CD4-positive, alpha-beta T cell (primary cell): ENCODE measurements around the gene SIM2. TPM values are rescaled to one million over a fixed set of nuclear protein-coding genes. Genes with fewer than 3 reads are reported as not detected.

Source experiments
- ATAC-seq: fragments of 200-7000 bp; cut with Tn5 transposase; one replicate; pipeline ENCODE4 v1.10.0; 2022; ENCODE audit warnings: mild to moderate bottlenecking; ENCODE audit not compliant: poor library complexity
- CTCF ChIA-PET: fragments of 350-600 bp; sonication (Branson Sonifier 250); formaldehyde crosslinking; loops from one replicate; lab custom pipeline; 2021; ENCODE audit warnings: antibody characterized with exemption, inconsistent platforms; lab: Charles Lee
- POLR2A ChIA-PET: fragments of 350-600 bp; sonication (Branson Sonifier 250); formaldehyde crosslinking; loops from one replicate; lab custom pipeline; 2021; ENCODE audit warnings: antibody characterized with exemption, inconsistent platforms; lab: Charles Lee
- DNase-seq, 14 experiments: peaks; one replicate each; pipeline ENCODE4 v3.0.0-alpha.2; 2013 to 2020; ENCODE audit warnings: mixed read lengths in 2 of 14
- H3K27ac ChIP-seq, 2 donors: one replicate each; pipeline versions ENCODE4 v1.5.1 to v1.7.0; 2013; ENCODE audit warnings: low read length in 2 of 2, low read depth in 1 of 2, mild to moderate bottlenecking in 1 of 2
- H3K27me3 ChIP-seq, 2 experiments: 1 replicate in 1 of 2; 2 replicates in 1 of 2; pipeline versions ENCODE4 v1.6.1 to v1.7.0; 2013; ENCODE audit warnings: low read length in 2 of 2, control low read depth in 1 of 2, mild to moderate bottlenecking in 1 of 2, moderate library complexity in 1 of 2; ENCODE audit not compliant: insufficient read depth in 2 of 2, control insufficient read depth in 1 of 2
- H3K36me3 ChIP-seq: one replicate; pipeline ENCODE4 v1.6.1; 2013; ENCODE audit warnings: low read length, control low read depth; ENCODE audit not compliant: insufficient read depth
- H3K4me1 ChIP-seq: one replicate; pipeline ENCODE4 v1.6.1; 2013; ENCODE audit warnings: low read length, control low read depth; ENCODE audit not compliant: insufficient read depth
- H3K4me3 ChIP-seq: one replicate; pipeline ENCODE4 v1.5.1; 2013; ENCODE audit warnings: mild to moderate bottlenecking, low read length, moderate library complexity
- H3K9me3 ChIP-seq, 2 experiments: 1 replicate in 1 of 2; 2 replicates in 1 of 2; pipeline versions ENCODE4 v1.6.1 to v1.7.0; 2013; ENCODE audit warnings: low read length in 2 of 2, mild to moderate bottlenecking in 2 of 2, control low read depth in 1 of 2, moderate library complexity in 1 of 2; ENCODE audit not compliant: control insufficient read depth in 1 of 2, insufficient read depth in 1 of 2
- H3K27ac Mint-ChIP-seq: one replicate; pipeline ENCODE4 v1.8.0; 2020; ENCODE audit warnings: mixed read lengths
- H3K27me3 Mint-ChIP-seq: one replicate; pipeline ENCODE4 v1.8.0; 2021; ENCODE audit warnings: mixed read lengths
- H3K36me3 Mint-ChIP-seq: one replicate; pipeline ENCODE4 v1.8.0; 2021; ENCODE audit warnings: low read depth, mixed read lengths
- H3K4me1 Mint-ChIP-seq: one replicate; pipeline ENCODE4 v1.8.0; 2021; ENCODE audit warnings: low read depth, mixed read lengths
- H3K4me3 Mint-ChIP-seq: one replicate; pipeline ENCODE4 v1.8.0; 2020; ENCODE audit warnings: mild to moderate bottlenecking, mixed read lengths
- H3K9me3 Mint-ChIP-seq: one replicate; pipeline ENCODE4 v1.8.0; 2020; ENCODE audit warnings: mixed read lengths
- intact Hi-C, 2 experiments: fragments of 100-400 bp; cut with DNase I in 1 of 2; cut with micrococcal nuclease in 1 of 2; formaldehyde crosslinking; loops; one replicate each; pipeline versions ENCODE4 v1.15.1 to v1.9.0; 2023 to 2025; cut with DNase I, micrococcal nuclease
- total RNA-seq, 174 experiments: library from RNA in 2 of 174; stranded (reverse) in 2 of 174; gene quantifications; one replicate each; pipeline ENCODE4 v1.2.3 and lab custom pipeline; 2021 to 2026
- TF ChIP-seq, protein P1 (sequence below): fragments of 200-600 bp; IDR thresholded peaks from one replicate; pipeline ENCODE4 v1.8.0; 2022; ENCODE audit warnings: antibody characterized with exemption, mild to moderate bottlenecking

SIM2 gene
- total RNA-seq, 2 experiments from 2014 or later = not detected

DNA sequence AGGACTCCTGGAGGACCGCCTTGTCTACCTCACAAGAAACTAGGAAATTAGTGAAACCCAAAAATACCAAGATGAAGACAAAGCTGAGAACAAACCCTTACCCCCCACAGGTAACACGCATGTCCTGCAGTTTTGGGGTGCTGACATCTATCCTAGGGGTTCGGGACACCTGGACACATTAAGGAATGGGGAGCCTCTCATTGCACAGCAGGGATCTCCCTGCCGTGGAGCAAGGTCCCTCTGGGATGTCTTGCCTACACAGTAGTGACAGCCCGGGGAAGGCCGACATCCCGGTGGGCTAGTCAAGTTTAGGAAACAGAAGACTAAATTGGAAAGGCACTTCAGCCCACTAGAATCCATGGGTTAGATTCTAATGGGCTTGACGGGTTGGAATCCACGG, 44.5 kb downstream of the SIM2 start:
- Histone ChIP-seq H3K36me3 (no peaks in the 10 kb centered on the region), H3K4me1 (peaks cover 5% of the 10 kb centered on the region), H3K27me3 (peaks cover 29 to 32% of the 10 kb centered on the region in 2 experiments), H3K9me3 (peaks cover 0 to 9% of the 10 kb centered on the region in 2 experiments), H3K4me3 (no peak overlapping the region), H3K27ac (no peak overlapping the region)
- ChIA-PET CTCF (no interaction called here), POLR2A (no interaction called here)
- intact Hi-C loops = no loop called here
- ATAC-seq (no peak), DNase-seq (no peak)
- TF ChIP-seq, protein P1, sequence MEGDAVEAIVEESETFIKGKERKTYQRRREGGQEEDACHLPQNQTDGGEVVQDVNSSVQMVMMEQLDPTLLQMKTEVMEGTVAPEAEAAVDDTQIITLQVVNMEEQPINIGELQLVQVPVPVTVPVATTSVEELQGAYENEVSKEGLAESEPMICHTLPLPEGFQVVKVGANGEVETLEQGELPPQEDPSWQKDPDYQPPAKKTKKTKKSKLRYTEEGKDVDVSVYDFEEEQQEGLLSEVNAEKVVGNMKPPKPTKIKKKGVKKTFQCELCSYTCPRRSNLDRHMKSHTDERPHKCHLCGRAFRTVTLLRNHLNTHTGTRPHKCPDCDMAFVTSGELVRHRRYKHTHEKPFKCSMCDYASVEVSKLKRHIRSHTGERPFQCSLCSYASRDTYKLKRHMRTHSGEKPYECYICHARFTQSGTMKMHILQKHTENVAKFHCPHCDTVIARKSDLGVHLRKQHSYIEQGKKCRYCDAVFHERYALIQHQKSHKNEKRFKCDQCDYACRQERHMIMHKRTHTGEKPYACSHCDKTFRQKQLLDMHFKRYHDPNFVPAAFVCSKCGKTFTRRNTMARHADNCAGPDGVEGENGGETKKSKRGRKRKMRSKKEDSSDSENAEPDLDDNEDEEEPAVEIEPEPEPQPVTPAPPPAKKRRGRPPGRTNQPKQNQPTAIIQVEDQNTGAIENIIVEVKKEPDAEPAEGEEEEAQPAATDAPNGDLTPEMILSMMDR = no peak
- H3K9me3 Mint-ChIP-seq = no peaks in the 10 kb centered on the region
- no peak overlapping the region for H3K27ac Mint-ChIP-seq
- H3K27me3 Mint-ChIP-seq = peaks cover 59% of the 10 kb centered on the region
- peaks cover 12% of the 10 kb centered on the region for H3K4me1 Mint-ChIP-seq
- no peaks in the 10 kb centered on the region for H3K36me3 Mint-ChIP-seq
- H3K4me3 Mint-ChIP-seq = no peak overlapping the region

DNA sequence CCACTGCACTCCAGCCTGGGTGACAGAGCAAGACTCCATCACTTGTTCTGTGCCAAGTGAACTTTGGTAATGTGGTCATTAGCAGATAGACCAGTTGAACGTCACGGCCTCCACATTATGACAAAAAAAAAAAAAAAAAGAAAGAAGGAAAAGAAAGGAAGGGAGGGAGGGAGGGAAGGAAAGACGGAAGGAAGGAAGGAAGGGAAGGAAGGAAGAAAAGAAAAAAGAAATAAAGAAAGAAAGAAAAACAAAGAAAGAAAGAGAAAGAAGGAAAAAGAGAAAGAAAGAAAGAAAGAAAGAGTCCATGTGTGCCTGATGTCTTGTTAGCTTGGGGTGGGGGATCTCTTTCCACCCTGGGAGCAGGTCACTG, 45.3 kb downstream of the SIM2 start:
- peaks cover 25 to 36% of the 10 kb centered on the region in 2 experiments for H3K27me3 ChIP-seq
- H3K27ac Mint-ChIP-seq = no peak overlapping the region
- peaks cover 5% of the 10 kb centered on the region for H3K4me1 ChIP-seq
- ChIA-PET CTCF (no interaction called here), POLR2A (no interaction called here)
- DNase-seq (no peak), ATAC-seq (no peak)
- H3K4me3 Mint-ChIP-seq = no peak overlapping the region
- no peaks in the 10 kb centered on the region for H3K36me3 ChIP-seq
- H3K9me3 ChIP-seq = peaks cover 0 to 9% of the 10 kb centered on the region in 2 experiments
- H3K4me1 Mint-ChIP-seq = peaks cover 16% of the 10 kb centered on the region
- H3K9me3 Mint-ChIP-seq = no peaks in the 10 kb centered on the region
- peaks cover 61% of the 10 kb centered on the region for H3K27me3 Mint-ChIP-seq
- no peaks in the 10 kb centered on the region for H3K36me3 Mint-ChIP-seq
- TF ChIP-seq, protein P1 = no peak
- intact Hi-C loops = no loop called here
- no peak overlapping the region for H3K4me3 ChIP-seq
- no peak overlapping the region for H3K27ac ChIP-seq

DNA sequence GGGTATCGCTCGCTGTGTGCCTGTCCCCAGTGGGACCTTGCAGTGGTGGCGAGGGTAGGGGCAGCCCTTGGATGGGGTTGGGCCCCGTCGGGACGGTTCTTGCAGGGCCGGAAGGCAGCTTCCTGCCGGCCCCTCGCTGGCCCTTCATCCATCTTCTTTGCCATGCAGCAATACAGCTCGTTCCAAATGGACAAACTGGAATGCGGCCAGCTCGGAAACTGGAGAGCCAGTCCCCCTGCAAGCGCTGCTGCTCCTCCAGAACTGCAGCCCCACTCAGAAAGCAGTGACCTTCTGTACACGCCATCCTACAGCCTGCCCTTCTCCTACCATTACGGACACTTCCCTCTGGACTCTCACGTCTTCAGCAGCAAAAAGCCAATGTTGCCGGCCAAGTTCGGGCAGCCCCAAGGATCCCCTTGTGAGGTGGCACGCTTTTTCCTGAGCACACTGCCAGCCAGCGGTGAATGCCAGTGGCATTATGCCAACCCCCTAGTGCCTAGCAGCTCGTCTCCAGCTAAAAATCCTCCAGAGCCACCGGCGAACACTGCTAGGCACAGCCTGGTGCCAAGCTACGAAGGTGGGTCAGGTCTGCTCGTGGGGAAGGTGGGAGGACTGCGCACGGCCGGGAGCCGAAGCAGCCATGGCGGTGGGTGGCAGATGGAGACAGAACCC, 45.8 kb downstream of the SIM2 start:
- H3K27me3 ChIP-seq = peaks cover 25 to 36% of the 10 kb centered on the region in 2 experiments
- Mint-ChIP-seq H3K27ac (no peak overlapping the region), H3K4me3 (no peak overlapping the region), H3K4me1 (peaks cover 16% of the 10 kb centered on the region), H3K27me3 (peaks cover 62% of the 10 kb centered on the region), H3K9me3 (no peaks in the 10 kb centered on the region), H3K36me3 (no peaks in the 10 kb centered on the region)
- POLR2A ChIA-PET = no interaction called here
- no peak for ATAC-seq
- no peak overlapping the region for H3K27ac ChIP-seq
- DNase-seq = no peak
- TF ChIP-seq, protein P1 = no peak
- H3K4me1 ChIP-seq = peaks cover 5% of the 10 kb centered on the region
- H3K36me3 ChIP-seq = no peaks in the 10 kb centered on the region
- intact Hi-C loops = no loop called here
- CTCF ChIA-PET = no interaction called here
- peaks cover 0 to 9% of the 10 kb centered on the region in 2 experiments for H3K9me3 ChIP-seq
- H3K4me3 ChIP-seq = no peak overlapping the region
